ENCODE results near the gene WT1.

Gene WT1

DNA sequence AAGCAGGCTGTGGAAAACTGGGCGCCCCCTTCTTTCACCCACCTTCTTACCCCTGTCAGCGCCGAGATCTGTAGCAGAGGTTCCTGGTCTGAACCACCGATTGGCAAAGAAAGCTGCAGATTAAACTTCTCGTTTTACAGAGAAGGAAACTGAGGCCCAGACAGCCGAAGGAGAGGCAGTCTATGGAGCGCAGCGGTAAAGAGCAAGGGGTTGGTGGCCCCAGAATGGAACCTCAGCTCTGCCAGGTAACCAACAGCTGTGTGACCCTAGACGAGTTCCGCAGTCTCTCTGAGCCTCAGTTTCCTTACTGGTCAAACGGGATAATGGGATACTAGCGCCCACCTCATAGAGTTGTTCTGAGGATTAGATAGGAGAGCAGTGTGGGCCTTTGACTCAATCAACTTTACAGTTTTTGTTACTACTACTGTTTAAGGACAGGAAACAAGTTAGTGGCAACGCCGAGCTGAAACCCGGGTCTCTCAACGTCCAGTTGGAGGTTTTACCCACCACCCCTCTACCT lies 3.1 kb upstream of the WT1 start:
- no peak for DNase-seq (ENCODE audit: low spot score)

DNA sequence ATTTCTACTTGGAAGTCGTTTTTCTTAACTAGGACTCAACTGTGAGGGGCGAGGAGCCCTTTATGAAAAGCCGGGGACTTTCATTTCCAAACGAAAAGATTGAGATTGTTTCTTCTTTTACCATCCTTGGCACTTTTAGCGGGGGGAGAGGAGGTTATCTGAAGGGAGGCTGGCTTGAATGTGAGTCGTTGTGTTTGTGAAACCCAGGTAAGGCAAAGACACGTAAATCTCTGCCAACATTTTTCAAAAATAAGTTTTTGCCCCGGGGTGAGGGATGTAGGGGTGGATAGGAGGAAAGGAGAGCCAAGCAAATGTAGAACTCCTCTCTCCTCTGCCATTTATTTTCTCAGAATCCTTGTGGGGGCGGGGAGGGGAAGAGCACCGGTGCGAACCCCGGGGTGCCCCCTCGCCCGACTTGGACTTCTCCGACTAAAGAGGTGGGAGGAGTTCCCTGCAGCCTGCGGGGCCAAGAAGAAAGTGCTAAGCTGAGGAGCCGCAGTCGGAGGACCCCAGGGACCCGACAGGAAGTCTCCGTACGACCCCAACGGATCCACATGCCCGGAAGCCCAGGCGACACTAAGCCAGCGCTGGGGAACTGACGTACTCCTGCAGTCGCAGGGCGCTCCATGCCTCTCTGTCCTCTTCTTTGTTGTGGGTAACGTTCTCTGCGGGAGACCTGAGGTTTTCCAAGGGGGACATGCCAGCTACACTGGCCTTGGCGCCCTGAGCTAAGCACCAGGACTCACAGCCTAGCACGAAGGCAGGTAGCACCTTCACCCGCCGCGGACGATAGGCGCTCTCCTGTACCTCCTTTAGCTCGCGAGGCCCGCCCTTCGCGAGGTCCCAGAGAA lies 2.4 kb upstream of the WT1 start:
- DNase-seq (ENCODE audit: low spot score): no peak

DNA sequence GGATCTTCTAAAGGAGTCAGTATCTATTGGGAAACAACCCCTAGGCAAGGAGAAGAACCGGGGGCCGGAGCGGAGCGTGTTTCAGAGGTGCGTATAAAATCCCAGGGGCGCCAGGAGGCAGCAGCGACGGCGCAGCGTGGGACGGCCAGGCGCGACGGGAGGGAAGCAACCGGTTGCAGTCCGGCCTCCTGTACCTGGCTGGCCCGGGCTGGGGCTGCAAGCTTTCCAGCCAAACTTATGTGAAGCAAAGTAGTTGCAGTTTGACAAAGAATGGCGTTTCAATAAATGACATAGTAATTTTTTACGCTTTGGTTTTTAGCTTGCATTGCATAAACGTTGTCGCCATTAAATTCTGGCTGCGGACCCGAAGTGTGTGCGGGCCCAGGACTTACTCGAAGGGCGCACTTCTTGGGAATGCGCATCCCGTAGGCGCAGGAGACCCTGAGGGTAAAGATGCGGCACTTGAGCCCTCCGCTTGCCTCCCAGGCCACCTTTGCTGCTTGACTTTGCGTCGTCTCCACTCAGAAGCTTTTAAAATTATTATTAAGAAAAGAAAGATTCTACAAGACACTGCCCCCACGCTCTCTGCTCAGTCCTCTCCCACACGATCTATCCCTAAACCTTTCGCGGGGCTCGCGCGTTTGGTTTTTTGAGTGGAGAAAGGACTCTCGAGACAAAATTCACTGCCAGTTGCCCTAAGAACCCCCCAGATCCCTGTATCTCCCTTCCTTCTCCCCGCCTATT lies 1.6 kb upstream of the WT1 start:
- DNase-seq (ENCODE audit: low spot score): no peak

DNA sequence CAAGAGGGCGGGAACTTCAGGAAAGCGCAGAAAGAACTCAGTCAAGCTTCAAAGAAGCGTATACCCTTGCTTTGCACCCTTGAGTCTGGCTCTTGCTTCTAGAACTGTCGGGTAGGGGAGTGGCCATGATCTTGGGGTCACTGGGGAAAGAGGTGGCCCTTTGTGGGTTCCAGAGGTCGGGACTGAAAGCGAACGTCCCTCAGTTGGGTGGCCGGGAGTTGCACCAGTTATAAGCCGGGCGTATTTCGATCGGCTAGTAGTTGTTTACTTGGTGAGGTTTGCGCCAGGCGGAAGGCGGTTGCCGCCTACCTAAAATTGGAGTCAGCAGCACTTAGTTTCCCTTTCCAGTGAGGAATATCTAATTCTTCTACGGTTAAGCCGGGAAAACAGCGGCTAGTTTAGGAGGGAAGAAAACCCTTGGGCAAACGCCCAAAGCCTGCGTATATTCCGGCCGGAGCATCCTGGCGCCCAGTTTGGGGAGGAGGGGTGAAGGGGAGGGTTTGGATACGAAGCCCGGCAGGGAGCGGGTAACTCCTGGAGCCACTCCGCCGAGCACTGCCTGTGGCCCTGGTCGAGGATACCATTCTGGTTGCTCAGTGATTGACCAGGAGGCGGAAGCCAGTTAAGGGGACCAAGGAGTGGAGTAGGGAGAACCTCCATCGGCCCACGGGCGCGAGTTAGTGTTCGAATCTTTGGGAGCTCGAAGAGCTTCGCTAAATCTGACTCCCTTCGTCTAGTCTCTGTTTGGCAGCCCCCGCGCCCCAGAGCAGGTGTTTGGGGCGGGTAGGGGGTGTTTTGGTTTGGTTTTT lies 807 bp upstream of the WT1 start:
- no peak for DNase-seq (ENCODE audit: low spot score)

DNA sequence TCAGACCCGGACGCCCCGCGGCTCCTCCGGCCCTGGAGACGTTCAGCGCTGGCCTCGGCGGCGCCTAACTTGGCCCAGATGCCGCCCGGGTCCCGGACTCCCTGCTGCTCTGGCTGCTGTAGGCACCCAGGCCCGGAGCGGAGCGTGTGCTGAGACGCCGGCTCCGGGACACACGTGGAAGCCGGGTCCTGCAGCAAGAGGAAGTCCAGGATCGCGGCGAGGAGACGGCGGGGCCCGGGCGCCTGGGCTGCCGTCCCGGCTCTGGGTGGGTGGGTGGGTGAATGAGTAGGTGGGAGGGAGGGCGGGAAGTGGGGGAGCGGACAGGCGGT lies 223 bp downstream of the WT1 start:
- DNase-seq (ENCODE audit: low spot score): no peak

DNA sequence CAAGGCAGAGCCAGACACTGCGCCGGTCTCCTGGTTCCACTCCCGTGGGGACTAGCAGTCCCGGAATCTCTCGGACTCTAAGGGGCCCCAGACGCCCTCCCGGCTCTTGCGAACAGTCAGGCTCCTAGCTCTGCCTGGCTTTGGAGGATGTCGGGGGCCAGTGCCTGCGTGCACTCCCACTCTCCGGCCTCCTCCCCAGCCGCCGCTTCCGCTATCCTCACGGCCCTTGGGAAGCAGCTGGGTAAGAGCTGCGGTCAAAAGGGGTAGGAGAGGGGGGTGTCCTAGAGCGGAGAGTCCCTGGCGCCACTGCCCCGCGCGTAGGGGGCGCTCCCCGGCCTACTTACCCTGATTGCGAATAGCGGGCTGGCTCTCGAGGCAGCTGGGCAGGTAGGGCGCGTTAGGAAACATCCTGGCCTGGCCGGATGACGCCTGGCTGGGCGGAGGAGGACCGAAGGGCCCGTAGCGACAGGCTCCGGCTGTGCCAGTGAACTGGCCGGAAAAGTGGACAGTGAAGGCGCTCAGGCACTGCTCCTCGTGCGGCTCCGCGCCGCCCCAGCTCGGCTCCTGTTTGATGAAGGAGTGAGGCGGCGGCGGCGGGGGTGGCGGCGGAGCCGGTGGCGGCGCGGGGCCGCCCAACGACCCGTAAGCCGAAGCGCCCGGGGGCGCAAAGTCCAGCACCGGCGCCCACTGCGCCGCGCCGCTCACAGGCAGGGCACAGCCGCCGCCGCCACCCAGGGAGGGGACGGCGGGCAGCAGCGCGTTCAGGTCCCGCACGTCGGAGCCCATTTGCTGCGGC lies 785 bp downstream of the WT1 start:
- DNase-seq (ENCODE audit: low spot score): no peak

DNA sequence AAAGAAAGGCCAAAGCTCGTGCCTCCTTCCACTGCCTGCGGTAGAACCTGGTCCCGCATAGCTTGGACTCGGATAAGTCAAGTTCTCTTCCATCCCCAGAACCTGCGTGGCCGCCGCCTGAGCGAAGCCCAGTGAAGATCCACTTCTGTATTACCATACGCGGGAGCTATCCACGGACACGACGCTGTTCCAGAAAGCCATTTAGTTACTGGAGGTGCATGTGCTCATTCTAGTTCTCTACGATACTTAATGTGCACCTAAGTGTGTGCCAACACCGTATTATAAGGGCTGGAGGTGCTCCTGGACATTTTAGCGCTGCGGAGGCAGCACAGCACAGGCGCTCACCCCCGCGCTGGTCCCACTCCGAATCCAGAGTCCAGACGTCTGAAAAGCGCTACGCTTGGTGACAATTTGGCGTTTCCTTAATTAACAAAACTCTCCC lies 1.4 kb downstream of the WT1 start:
- no peak for DNase-seq (ENCODE audit: low spot score)

DNA sequence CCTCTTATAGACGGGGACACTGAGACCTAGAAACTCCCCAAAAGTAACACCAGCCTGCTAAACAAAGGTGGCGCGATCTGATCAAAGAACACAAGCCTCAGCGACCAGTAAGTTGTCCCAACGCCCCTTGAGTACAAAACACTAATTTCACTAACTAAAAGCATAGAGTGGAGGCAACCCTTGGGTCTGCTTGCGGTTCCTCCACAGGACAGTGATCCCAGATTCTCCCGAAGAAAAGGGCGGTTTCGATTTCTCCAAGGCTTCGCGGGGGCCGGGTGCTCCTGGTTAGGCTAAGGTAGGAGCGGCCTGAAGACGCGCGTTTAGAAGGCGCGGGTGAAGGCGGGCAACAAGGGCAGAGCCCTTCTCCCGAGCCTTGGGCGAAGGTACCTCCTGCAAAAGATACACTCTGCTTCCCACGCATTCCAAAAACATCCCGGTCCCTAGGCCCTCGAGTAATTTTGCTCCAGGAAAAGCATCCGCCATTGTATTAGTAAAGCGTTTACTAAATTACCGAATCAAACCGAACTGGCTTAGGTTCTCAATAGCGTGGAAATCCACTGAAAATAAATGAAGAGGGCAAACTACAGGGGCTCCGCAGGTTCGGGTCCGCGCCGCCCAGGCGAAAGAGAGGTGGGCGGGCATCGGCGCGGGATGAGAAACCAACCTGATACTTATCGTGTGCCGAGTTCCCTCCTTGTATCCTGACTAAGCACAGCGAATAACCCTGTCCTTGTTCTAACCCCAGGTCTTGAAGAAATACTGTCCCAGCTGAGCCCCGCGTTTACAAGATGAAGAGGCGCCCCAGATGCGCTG lies 2.0 kb downstream of the WT1 start:
- DNase-seq (ENCODE audit: low spot score): no peak

DNA sequence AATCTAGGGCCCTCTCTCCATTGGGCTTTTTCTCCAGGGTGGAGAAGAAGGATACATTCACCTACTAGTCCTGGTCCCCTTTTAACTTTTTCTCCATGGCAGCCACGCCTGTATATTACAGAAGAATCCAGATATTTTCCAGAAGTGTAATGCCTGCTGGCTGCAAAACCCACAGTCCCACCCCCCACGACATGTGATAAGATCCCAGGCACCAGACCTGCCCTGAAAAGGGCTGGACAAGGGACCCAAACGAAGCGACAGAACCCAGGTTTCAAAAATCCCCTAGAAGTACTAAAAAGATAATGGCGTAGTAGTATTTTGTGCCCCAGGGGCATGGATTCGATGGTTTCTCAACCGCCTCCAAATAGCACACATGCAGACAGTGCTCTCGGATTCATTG lies 2.8 kb downstream of the WT1 start:
- no peak for DNase-seq (ENCODE audit: low spot score)

DNA sequence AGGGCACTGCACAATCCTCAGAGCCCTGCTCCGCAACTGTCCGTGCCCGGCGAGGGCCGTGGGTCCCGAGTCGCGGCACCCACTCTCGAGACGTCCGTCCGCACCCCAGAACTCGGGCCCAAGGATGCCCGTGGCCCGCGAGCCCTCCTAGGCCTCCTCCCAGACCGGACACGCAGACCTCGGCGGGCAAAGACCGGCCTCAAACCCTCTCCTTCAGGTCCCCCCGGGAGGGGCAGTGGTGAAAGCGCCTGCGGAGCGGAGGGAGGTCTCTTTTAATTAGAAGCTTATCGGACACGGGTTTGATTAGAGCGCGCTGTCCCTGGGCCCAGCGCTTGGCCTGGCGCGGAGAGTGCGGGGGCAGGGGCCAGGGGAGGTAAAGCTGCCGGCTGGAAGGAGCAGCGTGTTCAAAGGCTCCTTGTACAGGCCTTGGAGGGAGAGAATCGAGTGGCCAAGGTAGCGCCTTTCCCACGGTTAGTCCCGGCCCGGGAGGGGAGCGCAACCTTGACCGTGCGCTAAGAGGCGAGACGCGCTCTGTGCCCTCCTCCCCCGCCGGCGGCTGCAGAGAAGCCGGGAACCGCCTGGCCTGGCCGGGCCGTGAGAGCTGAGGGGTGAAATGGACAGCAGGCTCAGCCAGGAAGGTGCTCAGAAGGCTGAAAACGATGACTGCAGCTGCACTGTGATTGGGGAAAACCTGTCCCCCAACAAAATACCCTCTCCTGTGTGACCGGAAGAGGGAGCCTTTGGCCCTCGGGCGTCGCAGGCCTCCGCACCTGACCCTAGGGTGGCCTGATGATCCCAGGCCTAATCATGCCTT lies 4.6 kb downstream of the WT1 start:
- DNase-seq (ENCODE audit: low spot score): no peak

DNA sequence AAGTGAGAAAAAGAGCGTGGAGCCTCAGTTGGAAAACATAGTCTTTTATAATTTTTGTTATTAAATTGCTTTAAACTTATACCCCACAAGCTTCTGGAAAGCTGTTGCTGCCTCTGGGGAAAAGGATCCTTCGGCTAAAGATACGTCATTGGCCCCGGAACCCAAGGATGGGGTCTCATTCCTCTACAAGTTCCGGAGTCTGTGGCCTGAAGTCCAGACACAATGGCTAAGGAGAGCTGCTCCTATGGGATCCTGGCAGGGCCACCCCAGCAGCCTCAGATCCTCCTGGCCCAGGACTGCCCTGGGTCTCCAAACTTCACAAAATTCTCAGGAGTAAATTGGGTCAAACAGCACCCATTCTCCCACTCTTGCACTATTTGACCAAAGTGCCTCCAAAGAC lies 5.9 kb downstream of the WT1 start:
- no peak for DNase-seq (ENCODE audit: low spot score)

DNA sequence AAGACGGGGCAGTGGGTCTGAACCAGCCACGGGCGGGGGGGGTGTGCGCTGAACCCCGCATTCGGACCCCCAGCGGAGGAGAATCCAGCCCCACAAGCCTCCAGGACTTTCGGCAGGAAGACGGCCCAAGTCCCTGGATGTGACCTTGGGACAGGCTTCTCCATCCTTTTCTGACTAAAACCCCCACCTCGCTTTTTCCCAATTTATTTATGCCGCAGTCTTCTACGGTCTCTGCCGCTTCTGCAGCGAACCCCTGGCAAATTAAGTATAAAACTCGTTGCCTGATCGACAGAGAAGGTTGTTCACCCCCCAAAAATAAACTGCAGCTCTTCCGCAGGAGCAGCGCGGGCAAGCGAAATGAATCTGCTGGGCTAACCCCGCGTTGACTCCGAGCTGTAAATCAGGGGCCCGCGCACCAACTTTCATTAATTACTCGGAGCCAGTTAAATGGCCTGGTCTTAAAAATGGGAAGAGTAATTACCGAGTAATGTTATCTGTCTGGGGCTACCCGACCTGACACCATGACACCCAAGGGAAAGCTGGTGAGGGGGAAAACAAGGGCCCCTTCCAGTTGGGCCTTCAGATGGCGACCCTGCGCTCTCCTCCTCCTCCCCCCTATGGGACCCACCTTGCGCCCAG lies 6.6 kb downstream of the WT1 start:
- DNase-seq (ENCODE audit: low spot score): no peak

DNA sequence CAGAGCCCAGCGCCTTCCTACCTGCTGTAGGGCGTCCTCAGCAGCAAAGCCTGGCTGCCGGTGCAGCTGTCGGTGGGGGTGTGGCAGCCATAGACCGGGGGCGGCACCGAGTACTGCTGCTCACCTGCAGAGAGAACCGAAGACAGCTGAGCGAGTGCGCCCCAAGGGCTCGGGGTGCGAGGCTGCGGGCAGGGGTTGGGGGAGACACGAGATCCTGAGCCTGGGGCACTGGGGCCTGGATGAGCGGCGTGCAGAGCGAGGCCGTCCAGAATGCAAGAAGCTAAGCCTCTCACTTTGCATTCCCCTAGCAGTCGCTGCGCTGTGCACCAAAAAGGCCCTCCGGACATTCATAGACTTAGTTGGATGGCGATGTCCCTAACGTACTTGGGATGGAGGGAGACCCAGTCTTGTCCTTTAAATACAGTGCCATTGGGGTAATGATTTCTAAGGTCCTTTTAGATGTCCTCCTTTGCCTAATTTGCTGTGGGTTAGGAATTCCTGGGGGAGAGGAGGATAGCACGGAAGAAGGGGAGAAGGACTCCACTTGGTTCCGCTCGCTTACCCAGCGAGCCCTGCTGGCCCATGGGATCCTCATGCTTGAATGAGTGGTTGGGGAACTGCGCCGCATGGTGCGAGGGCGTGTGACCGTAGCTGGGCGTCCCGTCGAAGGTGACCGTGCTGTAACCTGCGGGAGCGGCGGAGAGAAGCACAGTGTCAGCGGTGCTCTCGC lies 7.2 kb downstream of the WT1 start:
- DNase-seq (ENCODE audit: low spot score): no peak

DNA sequence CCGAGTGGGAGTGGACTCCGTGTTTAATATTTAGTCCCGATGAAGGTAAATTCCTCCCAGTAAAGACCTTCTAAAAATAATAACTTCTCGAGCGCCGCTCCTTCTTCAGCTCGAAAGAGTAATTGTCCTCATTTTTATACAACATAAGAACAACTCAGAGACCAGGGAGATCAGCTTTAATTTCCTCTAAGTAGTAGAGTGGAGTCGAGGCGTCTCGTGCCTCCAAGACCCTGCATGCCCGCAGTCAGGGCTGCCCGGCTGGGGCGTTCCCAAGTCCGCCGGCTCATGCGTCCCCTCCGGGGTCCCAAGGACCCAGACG lies 7.8 kb downstream of the WT1 start:
- no peak for DNase-seq (ENCODE audit: low spot score)

DNA sequence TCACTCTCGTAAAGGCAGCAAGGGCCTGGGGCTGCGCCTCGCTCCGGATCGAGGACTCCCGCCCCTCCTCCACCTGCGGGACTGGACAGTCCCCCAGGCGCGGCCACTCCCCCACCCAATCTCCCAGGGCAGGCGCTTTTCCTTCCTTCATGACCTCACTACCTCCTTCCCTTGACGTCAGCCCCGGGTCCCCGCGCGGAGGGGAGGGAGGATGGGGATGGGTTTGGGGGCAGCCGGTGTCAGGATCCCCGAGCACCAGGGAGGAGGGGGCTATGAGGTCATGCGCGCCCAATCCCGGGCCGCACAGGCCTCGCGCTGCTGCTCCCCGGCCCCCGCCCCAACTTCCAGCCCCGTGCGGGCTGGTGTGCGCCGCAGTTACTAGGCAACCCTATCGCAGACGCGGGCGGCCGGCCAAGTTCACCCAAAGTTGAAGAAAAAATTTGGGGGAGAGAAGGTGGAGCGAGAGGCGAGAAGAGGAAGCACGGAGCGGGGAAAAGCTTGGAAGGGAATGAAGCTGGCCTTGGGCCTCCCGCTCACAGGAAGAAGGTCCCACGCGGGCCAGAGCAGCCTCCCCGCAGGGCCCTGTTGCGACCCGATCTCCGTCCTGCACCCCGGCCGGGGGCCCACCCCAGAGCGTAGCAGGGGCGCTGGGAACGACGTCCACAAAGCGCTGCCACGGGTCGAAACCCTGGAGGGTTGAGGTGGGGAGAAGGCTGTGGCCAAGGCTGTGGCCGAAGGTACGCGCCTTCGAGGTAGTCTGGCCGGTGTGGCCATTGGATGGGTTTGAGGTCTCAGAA lies 8.3 kb downstream of the WT1 start:
- DNase-seq (ENCODE audit: low spot score): no peak

DNA sequence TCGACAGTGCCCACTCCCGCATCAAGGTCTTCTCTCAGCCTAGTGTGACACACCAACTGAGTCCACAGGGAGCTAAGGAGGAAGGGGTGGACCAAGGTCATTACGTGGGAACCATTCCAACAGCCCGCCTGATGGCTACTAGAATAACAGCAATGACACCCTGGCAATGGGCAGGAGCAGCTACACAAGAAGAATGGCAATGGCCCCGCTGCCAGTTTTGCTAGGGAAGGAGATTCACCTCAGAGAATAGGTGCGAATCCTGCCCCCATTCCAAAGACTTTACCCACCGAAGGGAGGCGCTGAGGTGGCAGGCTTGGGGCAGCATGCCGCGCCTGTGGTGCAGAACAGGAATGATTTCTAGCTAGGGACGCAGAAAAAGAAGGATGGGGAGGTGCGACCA lies 9.1 kb downstream of the WT1 start:
- DNase-seq (ENCODE audit: low spot score): no peak

DNA sequence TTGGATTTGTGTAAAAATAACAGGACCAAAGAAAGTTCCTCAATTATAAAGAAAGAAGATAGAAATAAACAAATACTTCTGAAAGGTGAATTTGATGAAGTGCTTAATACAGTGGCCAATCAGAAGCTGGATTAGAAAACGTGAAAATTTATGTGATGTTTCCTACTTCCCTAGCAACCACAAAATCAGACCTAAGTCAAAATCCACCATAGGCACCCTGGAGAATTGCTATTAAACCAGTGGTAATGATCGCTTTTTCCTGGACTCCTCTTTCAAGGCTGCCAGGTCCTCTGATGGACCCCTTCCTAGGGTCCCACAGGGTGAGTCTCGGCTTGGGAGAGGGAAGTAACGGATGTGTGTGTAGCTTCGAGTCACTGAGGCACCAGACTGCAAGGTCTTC lies 9.6 kb downstream of the WT1 start:
- DNase-seq (ENCODE audit: low spot score): no peak

DNA sequence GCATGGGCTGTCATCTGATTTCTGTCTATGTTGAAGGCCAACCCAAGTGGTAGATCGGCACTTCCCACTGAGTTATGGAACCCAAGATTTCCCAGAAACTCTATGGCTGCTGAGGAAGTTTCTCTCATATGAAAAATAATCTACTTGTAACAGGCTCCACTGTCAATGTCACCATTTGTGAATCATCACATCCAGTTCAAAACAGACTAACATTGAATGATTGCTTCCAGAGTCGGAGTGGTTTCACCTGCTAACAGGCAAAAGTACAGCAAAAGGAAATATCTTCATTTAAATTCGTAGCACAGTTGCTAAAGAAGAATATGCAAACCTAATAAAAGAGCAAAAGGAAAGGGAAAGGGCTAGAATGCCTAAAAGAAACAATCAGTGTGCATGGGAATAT lies 12.8 kb downstream of the WT1 start:
- no peak for DNase-seq (ENCODE audit: low spot score)
